Measurements from ENCODE around the gene EXOSC5.
"Not testable (repeated sequence)": the region's sequence is repeated elsewhere in the genome, so short reads cannot be mapped to it uniquely, and the experiment has no call there.

Gene EXOSC5

DNA sequence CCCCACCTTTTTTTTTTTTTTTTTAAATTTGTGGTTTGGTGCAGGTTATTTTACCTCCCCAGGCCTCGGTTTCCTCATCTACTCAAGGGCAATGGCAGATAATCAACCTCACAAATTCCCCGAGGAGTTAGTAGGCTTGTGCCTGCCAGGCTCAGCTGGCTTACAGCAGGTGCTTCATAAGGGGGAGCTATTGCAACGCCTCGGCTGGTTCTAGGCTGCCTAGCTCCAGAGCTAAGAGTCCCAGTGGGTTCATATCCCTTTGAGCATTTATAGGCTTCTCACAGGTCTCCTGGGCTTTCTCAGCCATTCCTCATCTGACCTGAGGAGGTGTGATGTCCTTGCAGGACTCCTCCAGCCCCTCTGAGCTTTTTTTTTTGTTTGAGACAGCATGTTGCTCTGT, 11.1 kb upstream of the EXOSC5 start:
- no peak for DNase-seq (ENCODE audit: low read depth in 2 of 2)

DNA sequence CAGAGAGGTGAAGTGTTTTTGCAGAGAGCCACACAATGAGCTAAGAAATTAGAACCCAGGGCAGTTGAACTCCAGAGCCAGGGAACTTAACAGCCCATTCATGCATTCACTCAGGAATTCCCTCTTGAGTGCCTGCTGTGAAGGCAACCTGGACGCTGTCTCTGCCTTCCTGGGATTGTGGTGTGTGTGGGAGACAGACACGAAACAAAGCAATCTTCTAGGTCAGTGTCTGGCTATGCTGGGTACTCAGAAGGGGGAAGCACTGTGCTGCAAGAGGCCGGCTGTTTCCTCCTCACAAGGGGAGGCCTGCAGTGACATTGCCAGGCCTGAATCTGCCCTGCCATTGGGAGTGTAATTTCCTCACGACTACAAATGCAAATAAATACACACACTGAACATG, 10.1 kb upstream of the EXOSC5 start:
- DNase-seq (ENCODE audit: low read depth in 2 of 2): no peak

DNA sequence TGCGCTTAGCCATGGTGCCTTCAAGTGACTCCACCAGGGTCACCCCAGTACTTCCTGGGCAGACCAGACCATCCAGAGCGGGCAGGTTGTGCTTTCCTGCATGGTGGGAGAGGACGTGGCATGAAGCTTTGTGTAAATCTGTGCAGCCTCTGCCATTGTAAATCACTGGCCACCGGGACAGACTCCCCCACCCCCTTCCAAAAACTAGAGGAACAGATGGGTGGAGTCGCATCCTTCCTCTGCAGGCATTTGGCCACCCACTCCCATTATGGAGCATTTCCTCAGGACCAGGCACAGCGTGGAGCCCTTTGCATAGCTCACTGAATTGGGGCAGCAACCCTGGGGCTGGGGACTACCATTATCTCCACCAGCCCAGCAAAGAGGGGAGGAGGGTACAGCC, 8.6 kb upstream of the EXOSC5 start:
- no peak for DNase-seq (ENCODE audit: low read depth in 2 of 2)

DNA sequence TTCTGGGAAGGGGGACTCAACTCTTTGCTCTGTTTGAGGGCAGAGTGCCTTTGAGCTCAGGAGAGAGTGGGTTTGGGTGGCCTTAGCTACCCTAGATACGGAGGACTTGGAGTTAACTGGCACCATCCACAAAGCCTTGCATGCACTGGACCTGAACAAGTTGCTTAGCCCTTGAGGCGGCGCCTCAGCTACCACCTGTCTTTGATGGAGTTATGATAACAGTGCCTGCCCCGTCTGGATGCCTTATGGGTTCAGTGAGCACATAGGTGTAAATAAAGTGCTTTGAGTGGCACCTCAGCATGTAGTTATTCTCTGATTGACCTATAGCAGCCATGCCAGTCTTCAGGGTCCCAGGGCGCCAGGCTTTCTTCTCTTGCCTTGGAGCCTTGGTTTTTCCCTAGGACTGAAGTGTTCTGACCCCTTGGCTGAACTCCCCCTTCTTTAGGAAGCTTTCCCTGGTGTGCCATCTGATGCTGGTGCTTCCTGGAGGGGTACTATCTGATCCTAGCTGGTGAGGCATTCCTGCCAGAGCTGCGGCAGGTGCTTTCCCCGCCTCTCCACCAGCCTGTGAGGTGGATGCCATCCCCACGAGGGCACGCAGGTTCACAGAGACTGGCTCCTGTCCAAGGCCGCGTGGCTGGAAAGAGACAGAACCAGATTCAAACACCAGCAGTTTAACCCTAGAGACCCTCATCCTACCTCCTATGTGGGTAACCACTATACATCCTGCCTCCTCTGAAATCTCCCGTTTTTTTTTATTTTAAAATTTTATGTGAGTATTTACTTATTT, 6.2 kb upstream of the EXOSC5 start:
- DNase-seq (ENCODE audit: low read depth in 2 of 2): no peak

DNA sequence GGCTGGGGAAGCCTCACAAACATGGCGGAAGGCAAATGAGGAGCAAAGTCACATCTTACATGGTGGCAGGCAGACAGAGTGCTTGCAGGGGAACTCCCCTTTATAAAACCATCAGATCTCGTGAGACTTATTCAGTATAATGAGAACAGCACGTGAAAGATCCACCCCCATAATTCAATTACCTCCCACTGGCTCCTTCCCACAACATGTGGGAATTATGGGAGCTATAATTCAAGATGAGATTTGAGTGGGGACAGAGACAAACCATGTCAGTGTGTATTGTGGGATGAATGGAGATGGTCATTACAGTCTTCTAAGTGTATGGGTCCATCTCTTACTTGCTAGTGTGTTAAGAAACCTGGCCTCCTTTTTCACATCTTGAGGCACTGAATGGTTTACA, 4.9 kb upstream of the EXOSC5 start:
- DNase-seq (ENCODE audit: low read depth in 2 of 2): no peak

DNA sequence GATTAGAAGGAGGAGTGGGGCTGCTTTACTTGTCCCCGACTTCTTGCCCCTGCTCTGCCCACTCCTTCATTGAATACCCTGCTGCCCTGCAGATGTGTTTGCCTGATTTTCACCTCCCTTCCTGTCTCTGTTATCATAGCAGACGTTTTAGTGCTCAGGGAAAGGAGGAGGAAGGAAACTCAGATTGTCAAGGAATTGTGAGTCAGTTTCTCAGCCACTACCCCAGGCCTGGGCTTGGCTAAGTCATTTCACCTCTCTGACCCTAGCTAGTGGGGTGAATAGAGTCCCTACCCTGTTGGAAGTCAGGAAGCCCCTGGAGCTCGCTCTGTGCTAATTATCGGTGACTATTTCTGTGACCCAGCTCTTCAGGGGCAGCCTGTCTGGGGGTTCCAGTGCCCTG, 4.3 kb upstream of the EXOSC5 start:
- no peak for DNase-seq (ENCODE audit: low read depth in 2 of 2)

DNA sequence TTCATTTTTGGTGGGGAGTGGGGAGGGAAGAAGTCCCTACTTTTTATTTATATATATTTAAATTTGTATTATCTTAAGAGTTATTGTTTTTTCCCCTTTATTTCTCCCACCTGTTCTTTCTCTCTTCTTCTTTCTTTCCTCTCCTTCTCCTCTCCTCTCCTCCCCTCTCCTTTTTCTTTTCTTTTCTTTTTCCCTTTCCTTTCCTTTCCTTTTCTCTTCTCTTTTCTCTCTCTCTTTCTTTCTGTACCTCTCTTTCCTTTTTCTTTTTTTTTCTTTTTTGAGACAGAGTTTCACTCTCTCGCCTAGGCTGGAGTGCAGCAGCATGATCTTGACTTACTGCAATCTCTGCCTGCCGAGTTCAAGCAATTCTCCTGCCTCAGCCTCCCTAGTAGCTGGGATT, 2.4 kb upstream of the EXOSC5 start:
- DNase-seq (ENCODE audit: low read depth in 2 of 2): no peak

DNA sequence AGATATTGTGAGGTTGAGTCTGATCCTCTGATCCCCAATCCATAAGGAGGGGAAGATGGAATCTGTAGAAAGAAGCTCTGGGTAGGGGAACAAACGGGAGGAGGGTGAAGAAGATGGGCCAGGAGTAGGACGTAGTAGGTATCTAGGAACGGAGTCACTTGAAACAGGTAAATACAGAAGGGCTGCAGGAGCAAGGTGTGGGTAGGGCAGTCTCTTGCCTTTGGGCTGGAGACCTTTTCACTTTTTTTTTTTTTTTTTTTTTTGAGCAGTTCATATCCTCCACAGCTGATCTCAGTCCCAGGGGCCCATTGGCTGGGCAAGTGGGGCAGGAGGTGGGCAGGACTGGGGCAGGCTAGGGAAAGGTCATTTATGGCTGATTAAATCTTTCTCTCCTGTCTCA, 1.9 kb upstream of the EXOSC5 start:
- DNase-seq (ENCODE audit: low read depth in 2 of 2): no peak

DNA sequence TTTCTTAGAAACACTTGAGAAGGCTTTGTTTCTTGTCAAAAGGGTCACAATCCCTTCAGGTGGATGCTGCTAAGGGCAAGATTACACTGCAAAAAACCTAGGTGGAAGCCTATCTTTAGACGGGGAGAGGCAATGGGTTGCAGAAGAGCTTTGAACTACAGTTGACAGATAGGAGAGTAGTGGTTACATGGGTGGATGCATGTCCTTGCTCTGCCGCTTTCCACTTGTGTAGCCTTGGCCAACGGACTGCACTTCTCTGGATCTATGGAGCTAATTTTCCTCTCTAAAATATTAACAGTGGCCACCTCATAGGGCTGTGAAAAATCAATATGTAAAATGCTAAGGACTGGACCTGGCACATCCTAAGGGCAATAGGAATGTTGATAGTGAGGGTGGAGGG, 1.4 kb upstream of the EXOSC5 start:
- no peak for DNase-seq (ENCODE audit: low read depth in 2 of 2)

DNA sequence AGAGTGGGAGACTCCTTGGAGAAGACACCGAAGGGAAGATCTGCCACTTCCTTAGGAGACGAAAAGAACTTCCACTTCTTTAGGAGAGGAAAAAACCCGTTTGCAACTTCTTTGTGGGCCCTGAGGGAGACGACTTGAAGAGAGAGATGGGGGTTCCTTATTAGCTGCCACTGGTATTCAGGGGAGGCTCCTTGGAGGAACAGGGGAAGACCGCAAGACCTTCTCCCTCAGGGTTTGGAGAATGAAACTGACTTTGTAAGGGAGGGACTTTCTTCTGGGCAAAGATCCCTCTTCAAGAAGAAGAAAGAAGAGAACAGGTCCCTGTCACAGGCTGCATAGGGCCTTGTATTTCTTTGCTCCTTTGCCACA, 875 bp upstream of the EXOSC5 start:
- no peak for DNase-seq (ENCODE audit: low read depth in 2 of 2)

DNA sequence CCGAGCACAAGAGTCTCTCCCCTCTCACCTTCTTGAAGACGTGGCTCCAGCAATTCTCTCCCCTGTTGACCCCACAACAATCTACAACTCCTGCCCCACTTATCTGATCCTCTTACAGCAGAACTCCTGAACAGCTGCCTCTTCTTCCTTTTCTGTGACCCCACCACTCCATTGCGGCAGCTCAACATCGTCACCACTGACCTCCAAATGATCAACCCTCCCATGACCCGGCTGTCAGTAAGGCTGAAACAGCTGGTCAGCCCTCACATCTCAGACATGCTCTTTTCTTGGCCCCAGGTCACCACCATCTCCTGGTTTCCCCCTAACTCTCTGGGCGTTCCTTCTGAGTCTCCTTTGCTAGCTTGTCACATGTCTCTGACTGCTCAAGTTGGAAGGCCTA, 1.8 kb downstream of the EXOSC5 start:
- DNase-seq (ENCODE audit: low read depth in 2 of 2): no peak

DNA sequence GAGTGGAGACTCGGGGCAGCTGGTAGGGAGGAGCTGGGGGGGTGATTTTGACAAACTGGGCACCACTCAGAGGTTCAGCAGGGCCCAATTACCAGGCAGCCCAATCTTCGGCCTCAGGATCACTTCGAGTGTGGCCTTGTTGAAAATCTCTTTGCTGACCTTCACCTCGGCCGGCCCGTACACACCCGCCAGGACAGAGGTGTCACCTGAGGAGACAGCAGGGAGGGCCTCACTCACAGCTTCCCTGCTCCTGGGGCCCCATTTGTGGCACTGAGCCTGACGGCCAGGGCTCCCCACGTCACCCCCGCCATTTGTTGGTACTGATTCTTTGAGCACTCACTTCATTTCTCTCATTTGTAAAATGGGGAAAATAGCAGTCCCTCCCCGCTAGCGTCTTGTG, 4.4 kb downstream of the EXOSC5 start:
- no peak for DNase-seq (ENCODE audit: low read depth in 2 of 2)

DNA sequence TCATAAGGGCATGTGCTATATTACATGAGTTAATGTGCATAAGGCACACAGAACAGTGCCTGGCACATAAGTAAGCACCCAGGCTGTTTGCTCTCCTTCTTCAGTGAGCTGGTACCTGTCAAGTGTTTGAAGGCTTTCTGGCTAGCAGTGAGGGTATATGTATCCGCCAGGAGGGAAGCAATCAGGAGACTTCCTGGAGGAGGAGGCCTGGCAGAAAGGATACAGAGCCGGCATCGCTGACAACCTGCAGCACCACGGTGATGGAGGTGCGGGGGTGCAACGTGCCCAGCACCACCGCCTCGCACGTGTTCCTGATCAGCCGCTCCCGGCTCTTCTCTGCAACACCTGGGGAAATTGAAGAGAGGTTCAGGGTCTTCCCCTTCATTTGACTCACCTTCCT, 5.5 kb downstream of the EXOSC5 start:
- DNase-seq (ENCODE audit: low read depth in 2 of 2): no peak

DNA sequence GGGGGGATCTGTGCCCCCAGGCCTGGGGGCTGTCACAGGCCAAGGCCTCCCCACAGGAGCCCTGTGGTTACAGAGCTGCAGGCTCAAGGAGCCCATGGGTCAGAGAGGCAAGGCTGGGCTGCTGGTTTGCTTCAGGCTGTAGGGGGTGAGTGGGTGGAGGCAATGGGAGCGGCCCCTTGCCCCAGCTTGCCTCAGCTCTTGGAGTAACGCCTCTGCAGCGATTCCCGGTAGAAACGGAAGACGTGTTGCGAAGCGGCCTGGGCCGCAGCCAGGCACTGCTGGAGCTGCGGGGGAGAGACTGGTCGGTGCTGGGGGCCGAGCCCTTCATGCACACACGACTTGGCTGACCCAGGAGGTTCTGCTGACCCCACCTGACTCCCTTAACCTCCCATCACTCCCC, 10.7 kb downstream of the EXOSC5 start:
- no peak for DNase-seq (ENCODE audit: low read depth in 2 of 2)

DNA sequence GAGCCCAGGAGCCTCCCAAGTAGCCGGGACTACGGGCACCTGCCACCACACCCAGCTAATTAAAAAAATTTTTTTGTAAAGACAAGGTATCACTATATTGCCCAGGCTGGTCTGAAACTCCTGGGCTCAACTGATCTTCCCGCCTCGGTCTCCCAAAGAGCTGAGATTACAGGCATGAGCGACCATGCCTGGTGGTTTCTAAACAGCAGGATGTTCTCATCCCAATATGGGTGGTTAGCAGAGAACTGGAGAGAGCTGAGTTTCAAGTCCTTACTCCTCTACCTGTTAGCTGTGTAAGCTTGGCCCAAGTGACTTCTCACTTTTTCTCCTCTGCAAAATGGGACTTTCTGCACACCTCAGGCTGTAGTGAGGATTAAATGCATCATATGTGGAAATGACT, 12.8 kb downstream of the EXOSC5 start:
- DNase-seq (ENCODE audit: low read depth in 2 of 2): no peak

DNA sequence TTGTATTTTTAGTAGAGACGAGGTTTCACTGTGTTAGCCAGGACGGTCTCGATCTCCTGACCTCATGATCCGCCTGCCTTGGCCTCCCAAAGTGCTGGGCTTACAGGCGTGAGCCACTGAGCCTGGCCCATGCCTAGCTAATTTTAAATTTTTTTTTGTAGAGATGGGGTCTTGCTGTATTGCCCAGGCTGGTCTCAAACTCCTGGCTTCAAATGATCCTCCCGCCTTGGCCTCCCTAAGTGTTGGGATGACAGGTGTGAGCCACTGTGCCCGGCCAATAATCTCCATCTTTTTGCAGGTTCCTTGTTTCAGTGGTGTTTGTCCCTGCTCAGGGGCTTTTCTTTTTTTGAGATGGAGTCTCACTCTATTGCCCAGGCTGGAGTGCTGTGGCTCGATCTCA, 15.6 kb downstream of the EXOSC5 start:
- not testable (repeated sequence) for DNase-seq (ENCODE audit: low read depth in 2 of 2)

DNA sequence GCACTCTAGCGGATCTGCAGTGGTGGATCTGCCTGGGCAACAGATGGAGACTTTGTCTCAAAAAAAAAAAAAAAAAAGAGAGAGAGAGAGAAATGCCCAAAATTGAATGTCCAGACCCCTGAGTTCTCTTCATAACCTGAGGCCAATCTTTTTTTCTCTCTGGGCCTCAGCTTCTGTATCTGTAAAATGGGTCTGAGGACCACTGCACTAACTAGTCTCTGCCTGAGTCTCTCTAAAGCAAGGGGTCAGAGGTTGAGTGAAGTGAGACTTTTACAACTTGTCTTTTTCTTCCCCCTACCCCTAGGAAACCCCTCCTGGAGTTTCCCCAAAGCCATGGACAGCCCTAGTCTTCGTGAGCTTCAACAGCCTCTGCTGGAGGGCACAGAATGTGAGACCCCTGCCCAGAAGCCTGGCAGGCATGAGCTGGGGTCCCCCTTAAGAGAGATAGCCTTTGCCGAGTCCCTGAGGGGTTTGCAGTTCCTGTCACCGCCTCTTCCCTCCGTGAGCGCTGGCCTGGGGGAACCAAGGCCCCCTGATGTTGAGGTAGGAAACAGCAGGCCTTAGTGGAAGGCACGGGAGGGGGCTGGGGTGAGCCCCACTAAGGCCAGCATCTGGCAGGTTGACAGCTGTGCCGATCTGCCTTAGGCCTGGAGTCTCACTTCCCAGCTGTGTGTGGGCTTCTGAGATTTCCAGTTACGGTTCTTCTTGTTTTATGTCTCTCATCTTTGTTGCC, 19.0 kb downstream of the EXOSC5 start:
- no peak for DNase-seq (ENCODE audit: low read depth in 2 of 2)

DNA sequence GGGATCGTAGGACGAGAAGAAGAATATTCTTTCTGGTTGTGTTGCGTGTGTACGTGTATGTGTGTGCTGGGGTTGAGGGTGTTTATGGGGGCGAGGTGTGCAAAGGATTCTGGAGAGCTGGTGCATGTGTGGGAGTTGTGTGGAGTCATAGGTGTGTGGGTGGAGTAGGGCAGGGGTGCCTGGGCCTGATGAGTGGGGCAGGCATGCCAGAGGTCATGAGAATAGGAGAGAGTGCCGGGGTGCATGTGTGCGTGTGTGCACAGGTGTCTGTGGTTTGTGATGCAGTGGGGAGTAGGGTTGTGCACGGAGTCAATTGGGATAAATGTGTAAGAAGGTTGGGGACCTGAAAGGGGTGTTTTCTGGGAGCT, 20.2 kb downstream of the EXOSC5 start:
- peak; percentile 39 to 52 for DNase-seq (ENCODE audit: low read depth in 2 of 2)

DNA sequence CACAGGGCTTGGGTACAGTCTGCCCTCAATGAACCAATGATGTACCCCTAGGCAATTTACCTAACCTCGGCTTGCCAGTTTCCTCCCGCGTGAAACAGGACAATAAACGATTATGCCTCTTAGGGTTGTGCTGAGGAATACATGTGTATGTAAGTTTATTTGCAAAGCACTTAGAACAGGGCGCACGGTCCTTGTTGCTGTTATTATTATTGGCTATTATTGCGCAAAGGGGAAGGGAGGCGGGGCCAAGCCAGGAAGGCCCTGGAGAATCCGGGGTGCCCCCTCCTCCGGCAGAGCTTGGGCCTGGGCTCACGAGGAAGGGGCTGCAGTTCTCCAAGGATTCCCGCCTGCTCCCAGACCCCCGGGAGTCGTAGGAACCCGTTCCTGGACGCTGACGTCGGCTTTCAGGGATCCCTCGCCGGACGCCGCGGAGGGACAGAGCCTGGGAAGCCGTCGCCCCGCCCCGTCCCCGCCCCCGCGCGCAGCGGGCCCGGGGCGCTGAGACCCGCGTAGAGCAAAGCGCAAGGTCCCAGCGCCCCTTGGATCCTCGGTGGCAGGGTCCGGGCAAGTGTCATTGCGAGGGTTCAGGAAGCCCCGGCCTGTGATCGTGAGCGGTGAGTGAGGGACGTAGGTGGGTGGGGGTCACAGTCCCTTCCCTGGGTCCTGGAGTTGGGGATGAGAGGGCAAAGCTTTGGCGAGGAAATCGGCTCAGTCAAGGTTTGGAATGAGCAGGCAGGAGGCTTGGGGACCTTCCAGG, 20.7 kb downstream of the EXOSC5 start, which contains the start of gene TMEM91:
Gene TMEM91 (plus strand): TSS at position 293 of the 757 bp plus-strand sequence. CDS start 1,777 bp downstream, outside the sequence.
- DNase-seq (ENCODE audit: low read depth in 2 of 2): no peak

DNA sequence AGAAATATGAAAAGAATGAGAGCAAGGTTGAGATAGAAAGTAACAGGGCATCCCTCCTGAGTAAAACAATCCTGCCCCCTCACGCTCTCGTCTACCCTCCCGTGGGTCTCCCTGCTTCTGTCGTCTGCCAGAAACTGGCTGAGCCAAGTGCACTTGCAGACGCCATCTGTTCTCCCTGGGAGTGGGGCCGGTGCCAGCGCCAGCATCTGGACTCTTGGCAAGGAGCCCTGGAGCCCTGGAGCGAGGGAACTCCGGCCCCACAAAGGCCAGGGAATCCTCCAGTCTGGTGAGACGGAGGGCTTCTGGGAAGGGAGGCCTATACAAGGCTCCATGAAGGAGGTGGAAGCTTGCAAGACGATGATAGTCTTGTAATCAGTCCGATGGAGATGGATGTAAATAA, 23.2 kb downstream of the EXOSC5 start:
- DNase-seq (ENCODE audit: low read depth in 2 of 2): no peak

DNA sequence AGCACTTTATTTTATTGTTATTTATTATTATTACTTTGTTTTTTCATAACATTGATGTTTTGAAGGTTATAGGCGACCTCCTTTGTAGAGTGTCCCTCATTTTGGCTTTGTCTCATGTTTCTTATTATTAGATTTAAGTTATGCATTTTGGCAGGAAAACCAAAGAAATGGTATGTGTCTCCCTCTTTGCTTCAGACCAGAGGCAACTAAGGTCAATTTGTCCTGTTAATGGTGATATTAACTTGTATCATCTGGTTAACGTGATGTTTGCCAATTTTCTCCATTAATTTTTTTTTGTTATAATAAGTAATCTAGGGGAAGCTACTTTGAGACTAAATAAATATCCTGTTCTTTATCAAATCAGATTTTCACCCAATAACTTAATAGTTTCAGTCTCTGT, 24.7 kb downstream of the EXOSC5 start:
- no peak for DNase-seq (ENCODE audit: low read depth in 2 of 2)

DNA sequence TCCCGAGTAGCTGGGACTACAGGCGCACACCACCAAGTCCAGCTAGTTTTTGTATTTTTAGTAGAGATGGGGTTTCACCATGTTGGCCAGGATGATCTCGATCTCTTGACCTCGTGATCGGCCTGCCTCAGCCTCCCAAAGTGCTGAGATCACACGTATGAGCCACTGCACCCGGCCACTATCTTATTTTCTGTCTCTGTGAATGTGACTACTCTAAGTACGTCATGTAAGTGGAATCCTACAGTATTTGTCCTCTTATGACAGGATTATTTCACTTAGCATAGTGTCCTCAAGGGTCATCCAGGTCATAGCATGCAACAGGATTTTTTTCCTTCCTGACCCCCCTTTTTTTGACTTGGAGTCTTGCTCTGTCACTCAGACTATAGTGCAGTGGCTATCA, 25.6 kb downstream of the EXOSC5 start:
- DNase-seq (ENCODE audit: low read depth in 2 of 2): no peak

DNA sequence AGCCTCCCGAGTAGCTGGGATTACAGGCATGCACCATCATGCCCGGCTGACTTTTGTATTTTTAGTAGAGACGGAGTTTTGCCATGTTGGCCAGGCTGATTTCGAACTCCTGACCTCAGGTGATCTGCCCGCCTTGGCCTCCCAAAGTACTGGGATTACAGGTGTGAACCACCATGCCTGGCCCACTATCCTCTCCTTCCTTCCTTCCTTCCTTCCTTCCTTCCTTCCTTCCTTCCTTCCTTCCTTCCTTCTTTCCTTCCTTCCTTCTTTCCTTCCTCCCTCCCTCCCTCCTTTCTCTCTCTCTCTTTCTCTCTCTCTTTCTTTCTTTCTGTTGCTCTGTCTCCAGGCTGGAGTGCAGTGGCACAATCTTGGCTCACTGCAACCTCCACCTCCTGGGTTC, 26.0 kb downstream of the EXOSC5 start:
- DNase-seq (ENCODE audit: low read depth in 2 of 2): not testable (repeated sequence)
